Measurements from ENCODE around the gene KLRK1.
"Not testable (repeated sequence)": the region's sequence is repeated elsewhere in the genome, so short reads cannot be mapped to it uniquely, and the experiment has no call there.

KLRK1 gene

GRCh38 chr12:10351457-10351856 is 38.4 kb downstream of the KLRK1 start:
- H3K4me1 ChIP-seq (ENCODE audit: control insufficient read depth in 1 of 2, insufficient read depth in 2 of 2, low read length in 2 of 2); H3K9me3 ChIP-seq (ENCODE audit: control insufficient read depth in 1 of 2, low read length in 2 of 2); H3K4me3 ChIP-seq (ENCODE audit: low read depth in 1 of 2, low read length in 2 of 2): not testable (repeated sequence)

GRCh38 chr12:10341892-10342509 is 47.8 kb downstream of the KLRK1 start:
- Histone ChIP-seq H3K9me3 (ENCODE audit: control insufficient read depth in 1 of 2, low read length in 2 of 2) (peaks cover 0 to 4% of the 10 kb centered on the region in 2 donors), H3K9ac (ENCODE audit: low read depth in 1 of 2, low read length in 2 of 2) (no peak overlapping the region), H3K36me3 (ENCODE audit: control insufficient read depth in 1 of 2, insufficient read depth in 2 of 2, low read length in 2 of 2) (no peaks in the 10 kb centered on the region), H3K27ac (ENCODE audit: low read depth, low read length) (no peak overlapping the region), H3K27me3 (ENCODE audit: control insufficient read depth in 1 of 2, insufficient read depth in 2 of 2, low read length in 2 of 2) (no peaks in the 10 kb centered on the region), H3K4me1 (ENCODE audit: control insufficient read depth in 1 of 2, insufficient read depth in 2 of 2, low read length in 2 of 2) (no peaks in the 10 kb centered on the region), H3K4me3 (ENCODE audit: low read depth in 1 of 2, low read length in 2 of 2) (no peak overlapping the region)

More at GRCh38 chr12:10351457-10351856, 38.4 kb downstream of the KLRK1 start:
- H3K27ac ChIP-seq (ENCODE audit: low read depth, low read length); H3K9ac ChIP-seq (ENCODE audit: low read depth in 1 of 2, low read length in 2 of 2); H3K27me3 ChIP-seq (ENCODE audit: control insufficient read depth in 1 of 2, insufficient read depth in 2 of 2, low read length in 2 of 2); H3K36me3 ChIP-seq (ENCODE audit: control insufficient read depth in 1 of 2, insufficient read depth in 2 of 2, low read length in 2 of 2): not testable (repeated sequence)

GRCh38 chr12:10340946-10341345 is 48.9 kb downstream of the KLRK1 start:
- H3K27me3 ChIP-seq (ENCODE audit: control insufficient read depth in 1 of 2, insufficient read depth in 2 of 2, low read length in 2 of 2); H3K27ac ChIP-seq (ENCODE audit: low read depth, low read length); H3K9me3 ChIP-seq (ENCODE audit: control insufficient read depth in 1 of 2, low read length in 2 of 2); H3K4me3 ChIP-seq (ENCODE audit: low read depth in 1 of 2, low read length in 2 of 2); H3K36me3 ChIP-seq (ENCODE audit: control insufficient read depth in 1 of 2, insufficient read depth in 2 of 2, low read length in 2 of 2); H3K4me1 ChIP-seq (ENCODE audit: control insufficient read depth in 1 of 2, insufficient read depth in 2 of 2, low read length in 2 of 2); H3K9ac ChIP-seq (ENCODE audit: low read depth in 1 of 2, low read length in 2 of 2): not testable (repeated sequence)

DNA sequence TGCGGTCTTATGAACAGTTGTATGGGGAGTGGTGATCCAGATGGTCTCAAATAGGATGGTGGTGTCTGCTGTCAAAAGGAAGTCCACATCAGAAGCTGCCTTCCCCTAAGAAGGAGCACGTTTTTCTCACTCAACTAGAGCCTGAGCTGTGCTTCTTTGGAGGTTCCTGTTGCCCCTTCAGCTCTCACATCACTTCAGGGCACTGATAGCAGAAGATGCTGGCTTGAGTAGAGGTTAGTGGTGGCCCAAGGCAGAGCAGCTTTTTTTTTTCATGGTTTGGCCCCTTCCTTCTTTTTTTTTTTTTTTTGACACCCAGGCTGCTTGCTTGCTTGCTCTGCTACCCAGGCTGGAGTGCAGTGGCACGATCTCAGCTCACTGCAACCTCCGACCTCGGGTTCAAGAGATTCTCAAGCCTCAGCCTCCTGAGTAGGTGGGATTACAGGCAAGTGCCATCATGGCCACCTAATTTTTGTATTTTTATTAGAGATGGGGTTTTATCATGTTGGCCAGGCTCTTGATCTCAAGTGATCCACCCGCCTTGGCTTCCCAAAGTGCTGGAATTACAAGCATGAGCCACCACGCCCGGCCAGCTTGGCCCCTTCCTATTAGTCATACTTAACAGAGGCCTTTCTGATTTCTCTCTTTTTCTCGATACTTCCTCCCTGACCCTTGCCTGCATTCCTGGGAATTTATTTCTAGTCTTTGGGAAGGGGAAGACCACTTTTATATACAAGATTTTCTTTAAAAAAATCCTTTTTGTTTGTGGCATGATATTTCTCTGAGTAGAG is 50.6 kb downstream of the KLRK1 start:
- H3K4me3 ChIP-seq (ENCODE audit: low read depth in 1 of 2, low read length in 2 of 2): no peak overlapping the region
- H3K27me3 ChIP-seq (ENCODE audit: control insufficient read depth in 1 of 2, insufficient read depth in 2 of 2, low read length in 2 of 2): no peaks in the 10 kb centered on the region
- H3K4me1 ChIP-seq (ENCODE audit: control insufficient read depth in 1 of 2, insufficient read depth in 2 of 2, low read length in 2 of 2): no peaks in the 10 kb centered on the region
- H3K36me3 ChIP-seq (ENCODE audit: control insufficient read depth in 1 of 2, insufficient read depth in 2 of 2, low read length in 2 of 2): no peaks in the 10 kb centered on the region
- H3K9me3 ChIP-seq (ENCODE audit: control insufficient read depth in 1 of 2, low read length in 2 of 2): peaks cover 0 to 4% of the 10 kb centered on the region in 2 donors
- no peak overlapping the region for H3K27ac ChIP-seq (ENCODE audit: low read depth, low read length)
- H3K9ac ChIP-seq (ENCODE audit: low read depth in 1 of 2, low read length in 2 of 2): no peak overlapping the region

GRCh38 chr12:10338470-10338869 is 51.4 kb downstream of the KLRK1 start:
- H3K4me3 ChIP-seq (ENCODE audit: low read depth in 1 of 2, low read length in 2 of 2); H3K9me3 ChIP-seq (ENCODE audit: control insufficient read depth in 1 of 2, low read length in 2 of 2); H3K36me3 ChIP-seq (ENCODE audit: control insufficient read depth in 1 of 2, insufficient read depth in 2 of 2, low read length in 2 of 2); H3K27me3 ChIP-seq (ENCODE audit: control insufficient read depth in 1 of 2, insufficient read depth in 2 of 2, low read length in 2 of 2); H3K27ac ChIP-seq (ENCODE audit: low read depth, low read length); H3K9ac ChIP-seq (ENCODE audit: low read depth in 1 of 2, low read length in 2 of 2); H3K4me1 ChIP-seq (ENCODE audit: control insufficient read depth in 1 of 2, insufficient read depth in 2 of 2, low read length in 2 of 2): not testable (repeated sequence)

- not testable (repeated sequence) for H3K36me3 ChIP-seq (ENCODE audit: control insufficient read depth in 1 of 2, insufficient read depth in 2 of 2, low read length in 2 of 2); H3K4me1 ChIP-seq (ENCODE audit: control insufficient read depth in 1 of 2, insufficient read depth in 2 of 2, low read length in 2 of 2); H3K27me3 ChIP-seq (ENCODE audit: control insufficient read depth in 1 of 2, insufficient read depth in 2 of 2, low read length in 2 of 2); H3K9me3 ChIP-seq (ENCODE audit: control insufficient read depth in 1 of 2, low read length in 2 of 2); H3K9ac ChIP-seq (ENCODE audit: low read depth in 1 of 2, low read length in 2 of 2); H3K4me3 ChIP-seq (ENCODE audit: low read depth in 1 of 2, low read length in 2 of 2); H3K27ac ChIP-seq (ENCODE audit: low read depth, low read length)
These were observed 53.6 kb downstream of the KLRK1 start for GRCh38 chr12:10336196-10336595.

DNA sequence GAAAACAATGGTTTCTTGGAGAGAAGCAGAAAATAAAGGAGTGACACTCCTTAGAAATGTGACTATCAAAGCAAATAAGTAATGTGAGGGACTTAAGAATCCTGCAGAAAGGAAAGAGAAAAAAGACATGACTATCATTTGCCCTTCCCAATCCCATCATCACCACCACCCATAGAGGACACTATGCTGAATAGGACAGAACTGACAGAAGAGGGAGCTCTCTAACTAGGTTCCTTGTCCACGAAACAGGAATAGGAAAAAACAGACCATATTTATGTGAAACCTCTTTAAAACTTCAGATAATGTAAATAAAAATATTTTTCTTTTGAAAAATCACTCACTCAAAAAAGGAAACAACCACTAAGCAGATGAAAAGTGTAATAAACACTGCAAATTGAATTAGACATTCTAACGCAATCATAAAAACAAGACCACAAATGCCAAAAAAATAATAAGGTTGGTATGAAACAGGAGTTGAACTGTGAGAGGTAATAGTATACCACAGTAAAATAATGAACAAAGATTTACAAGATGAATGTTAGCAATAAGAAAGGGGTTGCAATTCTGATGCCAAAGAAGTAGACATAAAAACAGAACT is 58.1 kb downstream of the KLRK1 start:
- Histone ChIP-seq H3K27ac (ENCODE audit: low read depth, low read length) (no peak overlapping the region), H3K36me3 (ENCODE audit: control insufficient read depth in 1 of 2, insufficient read depth in 2 of 2, low read length in 2 of 2) (no peaks in the 10 kb centered on the region), H3K4me1 (ENCODE audit: control insufficient read depth in 1 of 2, insufficient read depth in 2 of 2, low read length in 2 of 2) (no peaks in the 10 kb centered on the region), H3K9ac (ENCODE audit: low read depth in 1 of 2, low read length in 2 of 2) (no peak overlapping the region), H3K4me3 (ENCODE audit: low read depth in 1 of 2, low read length in 2 of 2) (no peak overlapping the region), H3K9me3 (ENCODE audit: control insufficient read depth in 1 of 2, low read length in 2 of 2) (no peaks in the 10 kb centered on the region), H3K27me3 (ENCODE audit: control insufficient read depth in 1 of 2, insufficient read depth in 2 of 2, low read length in 2 of 2) (no peaks in the 10 kb centered on the region)

DNA sequence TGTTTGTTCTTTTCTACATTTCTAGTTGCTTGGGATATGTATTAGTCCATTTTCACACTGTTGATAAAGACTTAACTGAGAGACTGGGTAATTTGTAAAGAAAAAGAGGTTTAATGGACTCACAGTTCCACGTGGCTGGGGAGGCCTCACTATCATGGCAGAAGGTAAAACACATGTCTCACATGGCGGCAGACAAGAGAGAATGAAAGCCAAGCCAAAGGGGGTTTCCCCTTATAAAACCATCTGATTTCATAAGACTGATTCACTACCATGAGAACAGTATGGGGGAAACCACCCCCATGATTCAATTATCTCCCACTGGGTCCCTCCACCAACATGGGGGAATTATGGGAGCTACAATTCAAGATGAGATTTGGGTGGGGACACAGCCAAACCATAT is 61.1 kb downstream of the KLRK1 start:
- not testable (repeated sequence) for H3K9me3 ChIP-seq (ENCODE audit: control insufficient read depth in 1 of 2, low read length in 2 of 2); H3K36me3 ChIP-seq (ENCODE audit: control insufficient read depth in 1 of 2, insufficient read depth in 2 of 2, low read length in 2 of 2); H3K9ac ChIP-seq (ENCODE audit: low read depth in 1 of 2, low read length in 2 of 2); H3K27me3 ChIP-seq (ENCODE audit: control insufficient read depth in 1 of 2, insufficient read depth in 2 of 2, low read length in 2 of 2); H3K4me1 ChIP-seq (ENCODE audit: control insufficient read depth in 1 of 2, insufficient read depth in 2 of 2, low read length in 2 of 2); H3K4me3 ChIP-seq (ENCODE audit: low read depth in 1 of 2, low read length in 2 of 2); H3K27ac ChIP-seq (ENCODE audit: low read depth, low read length)

Data from duodenal mucosa (tissue), 2 donors.